HG03060 (cell line): Measurements from ENCODE around the gene STH.
"Not testable (repeated sequence)": the region's sequence is repeated elsewhere in the genome, so short reads cannot be mapped to it uniquely, and the experiment has no call there.

ENCODE experiments used
- ATAC-seq: cut with Tn5 transposase; IDR thresholded peaks from one replicate; pipeline ENCODE4 v1.9.1; 2021; ENCODE audit warnings: low read depth, moderate number of reproducible peaks; ENCODE audit not compliant: unreplicated experiment

Gene STH

GRCh38 chr17:46001390-46002310, 2.6 kb downstream of the STH start:
- ATAC-seq, result no peak

GRCh38 chr17:46002311-46002972, 3.4 kb downstream of the STH start:
- no peak for ATAC-seq

- ATAC-seq, result no peak
Observed at GRCh38 chr17:46002973-46003316, 3.9 kb downstream of the STH start.

DNA sequence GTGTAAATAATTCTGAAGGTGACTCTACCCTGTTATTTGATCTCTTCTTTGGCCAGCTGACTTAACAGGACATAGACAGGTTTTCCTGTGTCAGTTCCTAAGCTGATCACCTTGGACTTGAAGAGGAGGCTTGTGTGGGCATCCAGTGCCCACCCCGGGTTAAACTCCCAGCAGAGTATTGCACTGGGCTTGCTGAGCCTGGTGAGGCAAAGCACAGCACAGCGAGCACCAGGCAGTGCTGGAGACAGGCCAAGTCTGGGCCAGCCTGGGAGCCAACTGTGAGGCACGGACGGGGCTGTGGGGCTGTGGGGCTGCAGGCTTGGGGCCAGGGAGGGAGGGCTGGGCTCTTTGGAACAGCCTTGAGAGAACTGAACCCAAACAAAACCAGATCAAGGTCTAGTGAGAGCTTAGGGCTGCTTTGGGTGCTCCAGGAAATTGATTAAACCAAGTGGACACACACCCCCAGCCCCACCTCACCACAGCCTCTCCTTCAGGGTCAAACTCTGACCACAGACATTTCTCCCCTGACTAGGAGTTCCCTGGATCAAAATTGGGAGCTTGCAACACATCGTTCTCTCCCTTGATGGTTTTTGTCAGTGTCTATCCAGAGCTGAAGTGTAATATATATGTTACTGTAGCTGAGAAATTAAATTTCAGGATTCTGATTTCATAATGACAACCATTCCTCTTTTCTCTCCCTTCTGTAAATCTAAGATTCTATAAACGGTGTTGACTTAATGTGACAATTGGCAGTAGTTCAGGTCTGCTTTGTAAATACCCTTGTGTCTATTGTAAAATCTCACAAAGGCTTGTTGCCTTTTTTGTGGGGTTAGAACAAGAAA, 5.1 kb downstream of the STH start:
- no peak for ATAC-seq

GRCh38 chr17:46006082-46006481, 7.0 kb downstream of the STH start:
- ATAC-seq, result not testable (repeated sequence)

DNA sequence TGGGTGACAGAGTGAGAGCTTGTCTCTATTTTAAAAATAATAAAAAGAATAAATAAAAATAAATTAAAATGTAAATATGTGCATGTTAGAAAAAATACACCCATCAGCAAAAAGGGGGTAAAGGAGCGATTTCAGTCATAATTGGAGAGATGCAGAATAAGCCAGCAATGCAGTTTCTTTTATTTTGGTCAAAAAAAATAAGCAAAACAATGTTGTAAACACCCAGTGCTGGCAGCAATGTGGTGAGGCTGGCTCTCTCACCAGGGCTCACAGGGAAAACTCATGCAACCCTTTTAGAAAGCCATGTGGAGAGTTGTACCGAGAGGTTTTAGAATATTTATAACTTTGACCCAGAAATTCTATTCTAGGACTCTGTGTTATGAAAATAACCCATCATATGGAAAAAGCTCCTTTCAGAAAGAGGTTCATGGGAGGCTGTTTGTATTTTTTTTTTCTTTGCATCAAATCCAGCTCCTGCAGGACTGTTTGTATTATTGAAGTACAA, 8.5 kb downstream of the STH start:
- ATAC-seq, result no peak

GRCh38 chr17:46008591-46008990, 9.5 kb downstream of the STH start:
- no peak for ATAC-seq

DNA sequence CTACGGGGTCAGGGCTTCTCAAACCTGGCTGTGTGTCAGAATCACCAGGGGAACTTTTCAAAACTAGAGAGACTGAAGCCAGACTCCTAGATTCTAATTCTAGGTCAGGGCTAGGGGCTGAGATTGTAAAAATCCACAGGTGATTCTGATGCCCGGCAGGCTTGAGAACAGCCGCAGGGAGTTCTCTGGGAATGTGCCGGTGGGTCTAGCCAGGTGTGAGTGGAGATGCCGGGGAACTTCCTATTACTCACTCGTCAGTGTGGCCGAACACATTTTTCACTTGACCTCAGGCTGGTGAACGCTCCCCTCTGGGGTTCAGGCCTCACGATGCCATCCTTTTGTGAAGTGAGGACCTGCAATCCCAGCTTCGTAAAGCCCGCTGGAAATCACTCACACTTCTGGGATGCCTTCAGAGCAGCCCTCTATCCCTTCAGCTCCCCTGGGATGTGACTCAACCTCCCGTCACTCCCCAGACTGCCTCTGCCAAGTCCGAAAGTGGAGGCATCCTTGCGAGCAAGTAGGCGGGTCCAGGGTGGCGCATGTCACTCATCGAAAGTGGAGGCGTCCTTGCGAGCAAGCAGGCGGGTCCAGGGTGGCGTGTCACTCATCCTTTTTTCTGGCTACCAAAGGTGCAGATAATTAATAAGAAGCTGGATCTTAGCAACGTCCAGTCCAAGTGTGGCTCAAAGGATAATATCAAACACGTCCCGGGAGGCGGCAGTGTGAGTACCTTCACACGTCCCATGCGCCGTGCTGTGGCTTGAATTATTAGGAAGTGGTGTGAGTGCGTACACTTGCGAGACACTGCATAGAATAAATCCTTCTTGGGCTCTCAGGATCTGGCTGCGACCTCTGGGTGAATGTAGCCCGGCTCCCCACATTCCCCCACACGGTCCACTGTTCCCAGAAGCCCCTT, 10.9 kb downstream of the STH start:
- no peak for ATAC-seq

- no peak for ATAC-seq
Observed at GRCh38 chr17:46010597-46011186, 11.6 kb downstream of the STH start.

GRCh38 chr17:46011711-46012505, 12.9 kb downstream of the STH start:
- no peak for ATAC-seq

- ATAC-seq, result no peak
Observed at GRCh38 chr17:46012506-46013079, 13.5 kb downstream of the STH start.

- no peak for ATAC-seq
Observed at GRCh38 chr17:46013127-46013501, 14.1 kb downstream of the STH start.

GRCh38 chr17:46013502-46014165, 14.6 kb downstream of the STH start:
- no peak for ATAC-seq

GRCh38 chr17:46019408-46019925, 20.4 kb downstream of the STH start:
- ATAC-seq, result not testable (repeated sequence)

DNA sequence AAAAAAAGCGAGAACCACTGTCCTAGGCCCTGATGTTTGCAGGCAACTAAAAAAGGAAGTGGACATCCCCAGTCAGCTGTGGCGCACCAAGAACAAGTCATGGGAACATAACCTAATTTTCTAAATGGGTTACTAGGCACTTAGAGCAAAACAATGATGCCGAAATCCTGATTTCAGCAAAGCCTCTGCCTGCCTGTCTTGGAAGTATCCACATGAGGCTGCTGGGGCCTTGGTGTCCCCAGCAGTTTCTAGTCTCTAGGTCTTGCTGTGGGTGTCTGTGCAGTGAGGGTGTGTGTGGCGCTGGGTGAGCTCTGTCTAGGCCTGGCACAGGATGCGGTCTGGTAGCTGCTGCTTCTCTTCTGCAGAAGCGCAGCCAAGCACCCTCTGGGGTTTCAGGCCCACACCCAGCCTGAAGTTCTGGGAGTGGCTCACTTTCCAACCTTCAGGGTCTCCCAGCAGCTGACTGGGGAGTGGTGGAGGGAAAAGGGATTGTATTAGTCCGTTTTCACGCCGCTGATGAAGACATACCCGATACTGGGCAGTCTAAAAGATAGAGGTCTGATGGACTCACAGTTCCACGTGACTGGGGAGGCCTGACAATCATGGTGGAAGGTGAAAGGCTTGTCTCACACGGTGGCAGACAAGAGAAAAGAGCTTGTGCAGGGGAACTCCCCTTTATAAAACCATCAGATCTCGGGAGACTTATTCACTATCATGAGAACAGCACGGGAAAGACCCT, 21.1 kb downstream of the STH start:
- ATAC-seq, result no peak

GRCh38 chr17:46020998-46021397, 21.9 kb downstream of the STH start:
- ATAC-seq, result no peak

DNA sequence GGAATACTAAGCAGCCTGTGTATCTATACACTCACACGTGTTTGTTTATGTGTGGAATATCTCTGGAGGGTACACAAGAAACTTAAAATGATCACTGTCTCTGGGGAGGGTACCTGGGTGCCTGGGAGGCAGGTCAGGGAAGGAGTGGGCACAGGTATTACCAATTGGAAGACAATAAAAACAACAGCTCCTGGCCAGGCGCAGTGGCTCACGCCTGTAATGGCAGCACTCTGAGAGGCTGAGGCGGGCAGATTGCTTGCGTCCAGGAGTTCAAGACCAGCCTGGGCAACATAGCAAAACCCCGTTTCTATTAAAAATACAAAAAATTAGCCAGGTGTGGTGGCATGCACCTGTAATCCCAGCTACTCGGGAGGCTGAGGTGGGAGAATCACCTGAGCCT, 24.3 kb downstream of the STH start:
- ATAC-seq, result not testable (repeated sequence)
